AG04450 (cell line): Measurements from ENCODE around the gene SLIT3. TPM values are rescaled to one million over a fixed set of nuclear protein-coding genes. Genes with fewer than 3 reads are reported as not detected.

ENCODE experiments used
- CTCF ChIA-PET: fragments of 300-600, 350-600 bp; formaldehyde crosslinking; extraction: SDS; loops from one replicate; lab custom pipeline; 2022; ENCODE audit warnings: antibody characterized with exemption, inconsistent platforms; lab: Charles Lee
- POLR2A ChIA-PET: fragments of 350-600 bp; formaldehyde crosslinking; extraction: SDS; loops from one replicate; lab custom pipeline; 2021; ENCODE audit warnings: antibody characterized with exemption, inconsistent platforms; lab: Yijun Ruan, JAX
- DNase-seq: peaks from one replicate; pipeline ENCODE4 v3.0.0-alpha.2; 2011; ENCODE audit warnings: low read depth, low spot score
- H3K27ac ChIP-seq: one replicate; pipeline ENCODE4 v1.5.1; 2012; ENCODE audit warnings: low read depth, low read length, control low read depth
- H3K27me3 ChIP-seq: one replicate; pipeline ENCODE4 v1.6.0; 2012; ENCODE audit warnings: low read length; ENCODE audit not compliant: control insufficient read depth, insufficient read depth
- H3K4me3 ChIP-seq: 2 replicates; pipeline ENCODE4 v1.5.1; 2011; ENCODE audit warnings: mild to moderate bottlenecking, low read depth, low read length, control low read depth
- H3K9me3 ChIP-seq: 2 replicates; pipeline ENCODE4 v1.5.1; 2012; ENCODE audit warnings: low read length; ENCODE audit not compliant: control insufficient read depth, insufficient read depth
- polyA plus RNA-seq: library from polyadenylated mRNA; depleted of rRNA; stranded (reverse); fragments of >200 nt; gene quantifications from 2 replicates; pipeline ENCODE4 v1.2.3, GENCODE V29; 2011
- TF ChIP-seq, protein P1 (sequence below): IDR thresholded peaks from 2 replicates; pipeline ENCODE4 v1.5.1; 2011; ENCODE audit warnings: low read depth, low read length, control low read depth, inconsistent platforms

SLIT3 gene
- polyA plus RNA-seq, 1 experiment: 0.26 TPM

DNA sequence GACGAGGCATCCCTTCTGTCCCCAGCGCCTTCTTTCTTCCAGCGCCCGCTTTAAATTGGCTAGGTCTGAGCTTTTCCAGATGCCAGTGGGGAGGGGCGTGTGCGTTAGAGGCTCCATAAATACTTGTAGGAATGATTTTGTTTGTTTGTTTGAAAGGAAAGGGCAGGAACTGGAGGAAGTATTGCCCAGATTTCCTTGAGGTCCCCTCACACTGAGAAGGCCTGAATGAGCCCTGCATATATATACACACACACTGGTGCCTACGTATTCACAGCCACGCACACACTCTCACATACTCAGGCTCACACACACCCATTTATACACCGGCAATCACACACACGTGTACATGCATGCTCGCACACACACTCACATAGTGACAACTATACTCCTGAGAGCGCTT lies 1.0 kb upstream of the SLIT3 start:
- POLR2A ChIA-PET: no interaction called here
- no peak overlapping the region for H3K27ac ChIP-seq

DNA sequence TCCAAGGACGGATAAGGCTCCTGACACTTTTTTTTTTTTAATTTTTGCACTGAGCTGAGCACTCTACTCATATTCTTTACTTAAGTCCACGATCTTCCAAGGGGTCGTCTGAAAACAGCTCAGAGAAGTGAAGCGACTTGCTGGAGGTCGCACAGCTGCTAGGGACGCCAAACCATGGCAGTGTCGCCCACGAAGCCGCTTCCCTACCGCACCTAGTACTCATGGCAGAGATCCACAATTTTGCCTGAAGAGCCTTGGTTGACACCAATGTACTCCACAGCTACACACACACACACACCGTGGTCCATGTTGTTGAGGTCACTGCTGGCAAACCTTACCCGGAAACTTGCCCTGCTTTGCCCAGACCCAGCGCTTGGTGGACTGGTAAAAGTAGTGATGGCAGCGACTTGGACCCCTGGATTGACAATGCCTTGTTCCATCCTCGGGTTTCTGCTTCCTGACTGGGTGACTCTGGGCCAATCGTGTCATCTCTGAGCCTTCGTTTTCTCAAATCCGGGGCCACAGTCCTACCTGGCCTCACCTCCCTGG lies 521 bp upstream of the SLIT3 start:
- CTCF ChIA-PET: interaction anchor here (0.7 to 5.1 kb wide), 10 partner anchors 9 to 670 kb away, joined by 3 to 26 read pairs (median 4); no protein-coding TSS in a partner anchor
- Histone ChIP-seq H3K9me3 (no peaks in the 10 kb centered on the region; the same call in 1 of the 2 replicates), H3K27me3 (peaks cover 28% of the 10 kb centered on the region), H3K4me3 (peak overlapping the region; percentile 38), H3K27ac (no peak overlapping the region)
- no peak for DNase-seq
- POLR2A ChIA-PET: no interaction called here
- TF ChIP-seq, protein P1, sequence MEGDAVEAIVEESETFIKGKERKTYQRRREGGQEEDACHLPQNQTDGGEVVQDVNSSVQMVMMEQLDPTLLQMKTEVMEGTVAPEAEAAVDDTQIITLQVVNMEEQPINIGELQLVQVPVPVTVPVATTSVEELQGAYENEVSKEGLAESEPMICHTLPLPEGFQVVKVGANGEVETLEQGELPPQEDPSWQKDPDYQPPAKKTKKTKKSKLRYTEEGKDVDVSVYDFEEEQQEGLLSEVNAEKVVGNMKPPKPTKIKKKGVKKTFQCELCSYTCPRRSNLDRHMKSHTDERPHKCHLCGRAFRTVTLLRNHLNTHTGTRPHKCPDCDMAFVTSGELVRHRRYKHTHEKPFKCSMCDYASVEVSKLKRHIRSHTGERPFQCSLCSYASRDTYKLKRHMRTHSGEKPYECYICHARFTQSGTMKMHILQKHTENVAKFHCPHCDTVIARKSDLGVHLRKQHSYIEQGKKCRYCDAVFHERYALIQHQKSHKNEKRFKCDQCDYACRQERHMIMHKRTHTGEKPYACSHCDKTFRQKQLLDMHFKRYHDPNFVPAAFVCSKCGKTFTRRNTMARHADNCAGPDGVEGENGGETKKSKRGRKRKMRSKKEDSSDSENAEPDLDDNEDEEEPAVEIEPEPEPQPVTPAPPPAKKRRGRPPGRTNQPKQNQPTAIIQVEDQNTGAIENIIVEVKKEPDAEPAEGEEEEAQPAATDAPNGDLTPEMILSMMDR: no peak

More for the DNA sequence above, 1.0 kb upstream of the SLIT3 start:
- H3K27me3 ChIP-seq: peaks cover 30% of the 10 kb centered on the region
- CTCF ChIA-PET: interaction anchor here (0.6 to 5.1 kb wide), 18 partner anchors 8 to 669 kb away, joined by 3 to 26 read pairs (median 4); no protein-coding TSS in a partner anchor
- DNase-seq: no peak
- no peaks in the 10 kb centered on the region; the same call in 1 of the 2 replicates for H3K9me3 ChIP-seq
- no peak overlapping the region for H3K4me3 ChIP-seq
- TF ChIP-seq, protein P1: no peak

DNA sequence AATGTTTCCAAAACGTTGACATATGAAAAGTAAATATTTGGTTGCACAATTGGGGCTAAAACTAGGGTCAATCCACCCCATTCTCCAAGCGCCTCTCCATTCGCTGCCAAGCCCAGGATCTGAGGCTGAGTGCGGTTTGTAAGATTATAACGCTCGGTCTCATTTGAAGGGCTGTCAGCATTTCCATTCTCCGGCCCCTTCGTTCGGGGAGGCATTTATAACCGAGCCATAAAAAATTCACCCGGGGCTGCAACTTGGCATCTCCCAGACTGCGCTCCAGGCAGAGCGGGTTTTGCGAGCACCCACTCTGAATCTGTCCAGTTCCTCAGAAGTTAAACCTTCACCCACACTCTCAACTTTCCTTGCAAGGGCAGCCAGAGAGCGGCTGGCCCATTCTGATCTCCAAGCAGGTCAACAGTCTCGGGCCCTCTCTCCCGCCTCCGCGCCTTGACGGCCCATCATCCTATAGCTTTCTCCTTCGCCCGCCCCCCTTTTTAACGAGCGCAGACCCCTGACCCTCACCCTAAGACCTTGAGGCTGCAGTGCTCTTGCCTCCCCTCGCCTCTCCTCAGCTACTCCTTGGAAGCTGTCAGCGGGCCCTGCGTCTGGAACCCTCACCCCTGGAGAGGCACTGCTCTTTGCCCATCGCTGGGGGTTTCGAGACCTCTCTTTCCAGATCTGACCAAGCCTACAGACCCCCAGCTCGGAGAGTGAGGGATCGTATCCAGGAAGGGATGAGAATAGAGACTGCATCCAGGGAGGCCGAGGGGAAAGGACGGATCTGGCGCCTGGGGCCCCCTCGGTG lies 1.1 kb downstream of the SLIT3 start:
- H3K27ac ChIP-seq: no peak overlapping the region
- no peak overlapping the region for H3K4me3 ChIP-seq
- ChIA-PET CTCF (interaction anchor here (0.8 to 5.1 kb wide), 3 partner anchors 285 to 620 kb away, joined by 4 to 26 read pairs (median 5); no protein-coding TSS in a partner anchor), POLR2A (no interaction called here)
- no peaks in the 10 kb centered on the region; the same call in 1 of the 2 replicates for H3K9me3 ChIP-seq
- TF ChIP-seq, protein P1: no peak
- peaks cover 28% of the 10 kb centered on the region for H3K27me3 ChIP-seq
- DNase-seq: no peak

DNA sequence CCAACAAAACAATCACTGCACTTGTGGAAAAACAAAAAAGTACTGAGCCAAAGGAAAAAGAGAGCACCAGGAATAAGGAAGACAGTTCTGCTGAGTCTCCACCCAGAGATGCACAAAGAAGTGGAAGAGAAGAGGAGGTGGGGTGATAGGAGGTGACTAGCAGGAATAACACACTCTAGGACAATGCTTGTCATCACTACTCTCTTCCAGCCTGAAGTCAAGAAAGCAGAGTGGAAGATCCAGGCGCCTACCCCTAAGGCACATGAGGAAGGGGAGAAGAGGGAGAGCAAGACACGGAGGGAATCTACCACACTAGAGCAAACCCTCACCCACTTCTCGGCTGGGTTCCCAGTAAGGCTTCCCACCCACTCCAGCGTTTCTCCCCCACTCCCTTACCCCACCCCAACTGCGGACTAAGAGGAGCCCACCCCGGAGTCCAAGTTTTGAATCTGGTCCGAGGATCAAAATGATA lies 1.7 kb downstream of the SLIT3 start:
- POLR2A ChIA-PET: no interaction called here
- no peak overlapping the region for H3K4me3 ChIP-seq
- no peak for DNase-seq

More for the DNA sequence above, 1.7 kb downstream of the SLIT3 start:
- TF ChIP-seq, protein P1: no peak
- CTCF ChIA-PET: interaction anchor here (5.1 kb wide), 1 partner anchor 312 kb away, joined by 26 read pairs; no protein-coding TSS in a partner anchor
- Histone ChIP-seq H3K9me3 (no peaks in the 10 kb centered on the region; the same call in 1 of the 2 replicates), H3K27me3 (peaks cover 28% of the 10 kb centered on the region), H3K27ac (no peak overlapping the region)
